ENCODE data around the gene CDKN2D. TPM values are rescaled to one million over a fixed set of nuclear protein-coding genes. Genes with fewer than 3 reads are reported as not detected.

The CDKN2D gene
- total RNA-seq, 1 experiment from 2014 or later: 4.4 TPM

DNA sequence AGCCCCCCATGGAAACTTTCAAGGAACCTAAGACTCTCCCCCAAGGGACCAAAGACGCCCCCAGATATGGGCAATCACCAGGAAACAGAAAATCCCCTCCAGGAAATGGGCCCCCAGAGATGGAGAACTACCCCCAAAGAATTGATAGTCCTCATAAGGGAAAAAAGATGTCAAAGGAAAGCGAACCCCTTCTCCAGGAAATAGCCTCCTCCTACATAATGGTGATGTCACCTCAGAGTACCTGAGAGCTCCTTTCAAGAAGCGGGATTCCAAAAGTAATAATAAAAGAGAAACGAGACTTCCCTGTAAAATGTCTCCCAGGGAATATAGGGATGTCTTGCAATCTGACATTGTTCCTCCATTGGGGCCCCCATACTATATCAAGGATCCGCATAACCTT, 1.1 kb downstream of the CDKN2D start:
- DNase-seq: no peak
- Mint-ChIP-seq H3K9me3 (ENCODE audit: low read depth, unreplicated experiment) (no peaks in the 10 kb centered on the region), H3K27me3 (ENCODE audit: unreplicated experiment) (no peaks in the 10 kb centered on the region), H3K27ac (ENCODE audit: unreplicated experiment) (peak overlapping the region; percentile 33), H3K36me3 (ENCODE audit: insufficient read depth, unreplicated experiment) (peaks cover 60% of the 10 kb centered on the region), H3K4me3 (ENCODE audit: low read depth, unreplicated experiment) (peak overlapping the region; percentile 94), H3K4me1 (ENCODE audit: low read depth, unreplicated experiment) (peaks cover 30% of the 10 kb centered on the region)
- TF ChIP-seq CTCF (IDR thresholded peaks at IDR 0.05; ENCODE audit: unreplicated experiment): no peak
- CTCF ChIA-PET: interaction anchor here (0.6 to 1.1 kb wide), 2 partner anchors 105 to 1085 kb away, joined by 3 to 5 read pairs; no protein-coding TSS in a partner anchor
- no TSS peak for BruUV-seq (replicated peaks)
- intact Hi-C loops (cut with micrococcal nuclease; ENCODE audit: unreplicated experiment): no loop called here

DNA sequence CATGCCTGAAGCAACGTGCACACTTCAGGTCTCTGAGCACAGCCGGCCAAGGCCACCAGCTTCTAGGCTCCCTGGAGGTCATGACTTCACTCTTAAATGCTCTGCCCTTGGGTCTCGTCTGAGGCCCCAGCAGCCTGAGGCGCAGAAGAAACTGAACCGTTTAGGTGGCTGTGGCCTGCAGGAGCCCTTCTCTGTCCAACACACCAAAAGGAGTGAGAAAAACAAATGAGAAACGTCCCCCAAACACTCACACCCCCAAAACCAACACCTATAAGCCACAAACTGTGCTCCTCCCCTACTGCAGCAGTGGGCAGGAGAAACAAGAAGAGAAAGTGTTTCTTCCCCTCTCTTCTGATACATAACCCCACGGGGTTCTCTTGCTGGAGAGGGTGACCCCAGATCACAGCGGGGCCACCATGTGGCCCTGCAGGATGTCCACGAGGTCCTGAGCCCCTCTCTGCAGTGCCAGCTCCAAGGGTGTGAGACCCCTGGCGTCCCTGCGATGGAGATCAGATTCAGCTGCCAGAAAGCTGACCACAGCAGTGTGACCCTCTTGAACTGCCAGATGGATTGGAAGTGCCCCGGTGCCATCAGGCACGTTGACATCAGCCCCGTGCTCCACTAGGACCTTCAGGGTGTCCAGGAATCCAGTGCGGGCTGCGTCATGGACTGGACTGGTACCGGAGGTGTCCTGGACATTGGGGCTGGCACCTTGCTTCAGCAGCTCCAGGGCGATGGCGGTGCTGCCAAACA, 1.9 kb downstream of the CDKN2D start:
- intact Hi-C loops (cut with micrococcal nuclease; ENCODE audit: unreplicated experiment): no loop called here
- CTCF ChIA-PET: no interaction called here
- Mint-ChIP-seq H3K4me3 (ENCODE audit: low read depth, unreplicated experiment) (peak overlapping the region; percentile 94), H3K27ac (ENCODE audit: unreplicated experiment) (peak overlapping the region; percentile 38), H3K27me3 (ENCODE audit: unreplicated experiment) (no peaks in the 10 kb centered on the region), H3K4me1 (ENCODE audit: low read depth, unreplicated experiment) (peaks cover 30% of the 10 kb centered on the region), H3K36me3 (ENCODE audit: insufficient read depth, unreplicated experiment) (peaks cover 55% of the 10 kb centered on the region), H3K9me3 (ENCODE audit: low read depth, unreplicated experiment) (no peaks in the 10 kb centered on the region)
- no peak for DNase-seq
- BruUV-seq (replicated peaks): no TSS peak
- TF ChIP-seq CTCF (IDR thresholded peaks at IDR 0.05; ENCODE audit: unreplicated experiment): no peak

DNA sequence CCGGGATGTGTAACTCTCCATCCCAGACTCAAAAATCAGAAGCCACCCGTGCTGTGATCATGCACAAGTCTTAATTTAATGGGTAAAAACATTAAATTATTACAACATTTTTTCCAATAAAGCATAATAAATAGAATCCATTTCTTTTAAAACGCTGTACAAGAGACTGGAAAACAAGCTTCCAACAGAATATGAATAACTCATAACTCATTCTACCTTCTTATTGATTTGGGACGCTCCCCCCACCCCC, 2.4 kb downstream of the CDKN2D start:
- peak overlapping the region; percentile 94 for H3K4me3 Mint-ChIP-seq (ENCODE audit: low read depth, unreplicated experiment)
- CTCF ChIA-PET: no interaction called here
- H3K4me1 Mint-ChIP-seq (ENCODE audit: low read depth, unreplicated experiment): peaks cover 30% of the 10 kb centered on the region
- intact Hi-C loops (cut with micrococcal nuclease; ENCODE audit: unreplicated experiment): no loop called here
- no TSS peak for BruUV-seq (replicated peaks)
- TF ChIP-seq CTCF (IDR thresholded peaks at IDR 0.05; ENCODE audit: unreplicated experiment): no peak
- H3K36me3 Mint-ChIP-seq (ENCODE audit: insufficient read depth, unreplicated experiment): peaks cover 57% of the 10 kb centered on the region
- H3K9me3 Mint-ChIP-seq (ENCODE audit: low read depth, unreplicated experiment): no peaks in the 10 kb centered on the region
- H3K27ac Mint-ChIP-seq (ENCODE audit: unreplicated experiment): peak overlapping the region; percentile 38
- DNase-seq: no peak
- no peaks in the 10 kb centered on the region for H3K27me3 Mint-ChIP-seq (ENCODE audit: unreplicated experiment)

DNA sequence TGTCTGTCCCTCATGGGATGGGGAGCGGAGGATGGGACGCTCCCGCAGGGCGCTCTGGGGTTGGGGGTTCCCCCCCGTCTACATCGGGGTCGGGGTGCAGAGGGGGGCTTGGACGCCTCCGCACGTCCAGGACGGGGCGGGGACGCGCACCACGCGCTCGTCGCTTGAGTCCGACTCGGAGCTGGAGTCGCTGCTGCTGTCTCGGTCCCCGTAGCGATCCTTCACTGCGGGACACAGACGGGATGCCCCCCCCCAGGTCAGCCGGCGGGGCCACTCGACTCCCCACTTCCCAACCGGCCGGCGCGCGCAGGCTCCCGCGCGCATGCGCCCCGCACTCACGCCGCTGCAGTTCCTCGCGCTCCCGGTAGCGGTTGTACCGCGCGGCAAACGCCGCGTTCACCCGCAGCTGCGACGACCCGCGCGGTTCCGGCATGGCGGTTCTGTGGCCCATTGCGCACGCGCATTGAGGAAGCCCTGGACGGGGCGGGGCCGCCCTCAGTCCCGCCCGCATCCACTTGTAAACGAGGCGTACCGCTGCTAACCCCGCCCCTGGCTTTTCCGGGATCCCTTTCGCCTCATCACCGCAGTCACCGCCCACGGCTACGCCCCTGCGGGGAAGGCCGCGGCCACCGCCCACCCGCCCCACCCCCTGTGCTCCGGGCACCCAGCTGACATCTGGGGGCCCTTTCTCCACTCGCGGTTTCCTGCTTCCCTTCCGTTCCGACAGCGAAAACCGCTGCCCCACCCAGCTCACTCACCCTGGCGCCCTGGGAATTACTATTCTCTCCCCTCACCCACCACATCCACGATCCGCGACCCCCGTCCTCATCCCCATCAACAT, 3.0 kb downstream of the CDKN2D start, which contains the start of gene KRI1:
KRI1 (minus strand) TSS at position 444 of the 841 bp plus-strand sequence; CDS start at position 433, 11 bp downstream.
- Mint-ChIP-seq H3K4me3 (ENCODE audit: low read depth, unreplicated experiment) (peak within 1 kb of the TSS; percentile 94), H3K4me1 (ENCODE audit: low read depth, unreplicated experiment) (peaks cover 30% of the 10 kb centered on the region), H3K27ac (ENCODE audit: unreplicated experiment) (peak within 1 kb of the TSS; percentile 38), H3K27me3 (ENCODE audit: unreplicated experiment) (no peaks in the 10 kb centered on the region), H3K9me3 (ENCODE audit: low read depth, unreplicated experiment) (no peaks in the 10 kb centered on the region), H3K36me3 (ENCODE audit: insufficient read depth, unreplicated experiment) (peaks cover 61% of the 10 kb centered on the region)
- CTCF ChIA-PET: interaction anchor here (1.0 kb wide), 1 partner anchor 147 kb away, joined by 3 read pairs; no protein-coding TSS in a partner anchor
- BruUV-seq (replicated peaks): no TSS peak
- DNase-seq: peak; percentile 96
- no peak for TF ChIP-seq CTCF (IDR thresholded peaks at IDR 0.05; ENCODE audit: unreplicated experiment)
- intact Hi-C loops (cut with micrococcal nuclease; ENCODE audit: unreplicated experiment): no loop called here

Measured in Calu3 (cell line).